ENCODE results near the gene GNG7. TPM values are rescaled to one million over a fixed set of nuclear protein-coding genes. Genes with fewer than 3 reads are reported as not detected.

GNG7 gene
- polyA plus RNA-seq, 1 experiment, result 0.22 TPM

DNA sequence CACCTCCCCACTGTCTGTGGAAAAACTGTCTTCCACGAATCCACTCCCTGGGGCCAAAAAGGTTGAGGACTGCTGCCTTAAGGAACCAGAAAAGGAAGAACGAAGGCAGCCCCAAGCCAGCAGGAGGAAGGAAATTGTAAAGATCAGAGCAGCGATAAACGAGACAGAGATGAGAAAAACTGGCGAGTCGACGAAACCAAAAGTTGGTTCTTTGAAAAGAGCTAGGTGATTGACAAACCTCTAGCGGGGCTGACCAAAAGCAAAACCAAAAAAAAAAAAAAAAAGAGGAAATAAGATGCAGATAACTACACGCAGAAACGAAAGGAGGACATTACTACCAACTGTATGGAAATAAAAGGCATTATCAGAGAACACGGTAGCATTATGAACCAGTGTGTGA, 149.6 kb downstream of the GNG7 start:
- H3K36me3 ChIP-seq (ENCODE audit: control insufficient read depth, insufficient read depth, low read length), result no peaks in the 10 kb centered on the region
- H3K27me3 ChIP-seq (ENCODE audit: control insufficient read depth, insufficient read depth, low read length), result no peaks in the 10 kb centered on the region
- CTCF ChIA-PET, result interaction anchor here (0.6 to 1.9 kb wide), 3 partner anchors 19 to 59 kb away, joined by 3 to 5 read pairs (median 3); no protein-coding TSS in a partner anchor
- DNase-seq (ENCODE audit: low read depth), result no peak
- no peak for TF ChIP-seq CTCF (IDR thresholded peaks at IDR 0.05; ENCODE audit: insufficient read depth, low read depth, low read length)
- POLR2A ChIA-PET, result no interaction called here
- H3K4me3 ChIP-seq (ENCODE audit: low read depth, low read length), result peak overlapping the region; percentile 32

DNA sequence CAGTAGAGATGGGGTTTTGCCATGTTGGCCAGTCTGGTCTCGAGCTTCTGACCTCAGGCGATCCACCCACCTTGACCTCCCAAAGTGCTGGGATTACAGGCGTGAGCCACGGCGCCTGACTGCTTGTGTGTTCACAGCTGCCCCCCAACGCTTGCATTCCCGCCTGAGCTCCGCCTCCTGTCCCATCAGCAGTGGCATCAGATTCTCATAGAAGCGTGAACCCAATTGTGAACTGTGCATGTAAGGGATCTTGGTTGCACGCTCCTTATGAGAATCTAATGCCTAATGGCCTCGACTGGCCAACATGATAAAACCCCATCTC, 150.7 kb downstream of the GNG7 start:
- ChIA-PET POLR2A (no interaction called here), CTCF (no interaction called here)
- Histone ChIP-seq H3K27me3 (ENCODE audit: control insufficient read depth, insufficient read depth, low read length) (no peaks in the 10 kb centered on the region), H3K36me3 (ENCODE audit: control insufficient read depth, insufficient read depth, low read length) (no peaks in the 10 kb centered on the region), H3K4me3 (ENCODE audit: low read depth, low read length) (no peak overlapping the region)
- no peak for TF ChIP-seq CTCF (IDR thresholded peaks at IDR 0.05; ENCODE audit: insufficient read depth, low read depth, low read length)
- no peak for DNase-seq (ENCODE audit: low read depth)

DNA sequence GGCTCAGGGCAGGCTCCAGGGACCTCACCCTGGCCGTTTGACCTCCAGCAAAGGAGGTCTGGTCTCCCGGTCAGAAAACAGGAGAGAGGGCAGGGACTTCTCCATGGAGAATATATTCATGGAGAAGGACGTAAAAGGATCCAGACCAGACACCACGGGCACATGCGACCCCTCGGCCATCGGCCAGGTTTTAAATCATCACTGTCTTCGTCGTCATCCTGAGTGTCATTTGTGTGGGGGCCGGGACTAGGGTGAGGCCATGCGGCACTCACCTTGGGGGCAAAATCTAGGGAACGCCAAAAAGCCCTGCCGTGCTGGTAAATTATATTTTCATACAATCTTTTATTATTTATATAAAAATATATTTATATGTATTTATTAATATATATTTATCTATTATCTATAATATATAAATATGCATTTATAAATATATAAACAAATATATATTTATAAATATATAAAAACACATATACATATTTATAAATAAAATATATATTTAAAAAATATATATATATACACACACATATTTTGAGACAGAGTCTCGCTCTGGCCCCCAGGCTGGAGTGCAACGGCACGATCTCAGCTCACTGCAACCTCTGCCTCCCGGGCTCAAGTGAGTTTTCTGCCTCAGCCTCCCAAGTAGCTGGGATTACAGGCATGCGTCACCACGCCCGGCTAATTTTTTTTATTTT, 151.2 kb downstream of the GNG7 start:
- no peak for TF ChIP-seq CTCF (IDR thresholded peaks at IDR 0.05; ENCODE audit: insufficient read depth, low read depth, low read length)
- Histone ChIP-seq H3K27me3 (ENCODE audit: control insufficient read depth, insufficient read depth, low read length) (no peaks in the 10 kb centered on the region), H3K36me3 (ENCODE audit: control insufficient read depth, insufficient read depth, low read length) (no peaks in the 10 kb centered on the region), H3K4me3 (ENCODE audit: low read depth, low read length) (no peak overlapping the region)
- ChIA-PET CTCF (interaction anchor here (0.9 kb wide), 1 partner anchor 28 kb away, joined by 3 read pairs; no protein-coding TSS in a partner anchor), POLR2A (no interaction called here)
- no peak for DNase-seq (ENCODE audit: low read depth)

DNA sequence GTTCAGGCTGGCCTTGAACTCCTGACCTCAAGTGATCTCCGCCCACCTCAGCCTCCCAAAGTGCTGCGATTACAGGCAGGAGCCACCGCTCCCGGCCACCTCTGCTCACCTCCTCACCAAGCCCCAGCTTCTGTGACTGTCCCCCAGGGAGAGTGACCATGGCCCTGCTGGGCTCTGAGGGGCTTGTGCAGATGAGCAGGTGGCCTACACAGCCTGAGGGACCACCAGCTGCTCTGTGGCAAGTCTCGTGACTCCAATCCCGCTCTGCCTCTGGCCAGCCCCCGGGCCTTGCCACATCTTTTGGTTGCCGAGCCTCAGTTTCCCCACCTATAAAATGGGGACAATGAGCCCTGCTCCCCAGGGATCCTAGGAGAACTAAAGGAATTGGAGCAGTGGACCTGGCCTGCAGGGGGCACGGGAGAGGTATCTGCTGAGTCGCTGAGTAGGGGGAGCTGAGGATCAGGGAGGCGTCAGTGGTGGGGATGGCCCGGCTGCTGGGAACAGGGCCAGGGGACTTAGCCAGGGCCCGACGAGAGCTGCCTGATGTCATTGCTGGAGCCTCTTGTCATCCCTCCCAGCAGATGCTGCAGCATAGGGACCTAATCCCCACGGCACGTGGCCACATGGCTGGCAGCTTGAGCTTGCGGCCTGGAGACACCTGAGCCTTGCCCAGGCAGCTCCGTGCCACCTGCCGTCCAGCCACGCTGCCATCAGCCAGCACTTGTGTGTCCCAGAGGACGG, 151.9 kb downstream of the GNG7 start:
- no peak for TF ChIP-seq CTCF (IDR thresholded peaks at IDR 0.05; ENCODE audit: insufficient read depth, low read depth, low read length)
- DNase-seq (ENCODE audit: low read depth), result no peak
- ChIA-PET POLR2A (no interaction called here), CTCF (interaction anchor here (0.6 to 0.9 kb wide), 2 partner anchors 29 to 87 kb away, joined by 3 read pairs; no protein-coding TSS in a partner anchor)
- Histone ChIP-seq H3K27me3 (ENCODE audit: control insufficient read depth, insufficient read depth, low read length) (no peaks in the 10 kb centered on the region), H3K36me3 (ENCODE audit: control insufficient read depth, insufficient read depth, low read length) (no peaks in the 10 kb centered on the region), H3K4me3 (ENCODE audit: low read depth, low read length) (no peak overlapping the region)

DNA sequence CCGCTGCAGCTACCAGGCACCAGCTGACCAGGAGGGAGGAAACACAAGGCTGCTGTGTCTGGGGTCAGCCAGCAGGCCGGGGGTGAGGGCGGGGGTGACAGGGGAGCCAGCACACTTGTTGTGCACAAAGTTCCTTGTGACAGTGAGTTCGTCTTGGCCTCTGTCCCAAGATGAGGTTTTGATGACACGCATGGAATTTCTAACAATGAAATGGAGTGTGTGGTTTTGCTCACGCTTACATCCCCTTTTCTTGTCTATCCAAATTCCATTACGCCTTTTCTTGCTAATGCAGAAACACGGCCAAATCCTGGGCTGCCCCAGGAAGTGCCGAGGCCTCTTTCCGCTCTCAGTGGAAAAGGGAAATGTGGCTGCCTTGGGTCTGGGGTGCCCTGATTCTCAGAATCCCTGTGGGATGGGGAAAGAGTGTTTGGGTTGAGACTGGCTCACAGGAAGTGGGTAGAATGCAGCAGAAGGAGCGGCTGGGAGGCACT, 152.7 kb downstream of the GNG7 start:
- Histone ChIP-seq H3K4me3 (ENCODE audit: low read depth, low read length) (no peak overlapping the region), H3K27me3 (ENCODE audit: control insufficient read depth, insufficient read depth, low read length) (no peaks in the 10 kb centered on the region), H3K36me3 (ENCODE audit: control insufficient read depth, insufficient read depth, low read length) (no peaks in the 10 kb centered on the region)
- peak; percentile 65 for DNase-seq (ENCODE audit: low read depth)
- POLR2A ChIA-PET, result no interaction called here
- CTCF ChIA-PET, result interaction anchor here (0.7 kb wide), 1 partner anchor 278 kb away, joined by 5 read pairs; no protein-coding TSS in a partner anchor
- no peak for TF ChIP-seq CTCF (IDR thresholded peaks at IDR 0.05; ENCODE audit: insufficient read depth, low read depth, low read length)

All from BJ (cell line).